HG03097 (cell line): ENCODE results near the gene GRK5.
A peak's percentile ranks its signal among the peaks of the same experiment; 100 is the strongest.

ENCODE experiments used
- ATAC-seq: cut with Tn5 transposase; IDR thresholded peaks from one replicate; pipeline ENCODE4 v1.9.1; 2021; ENCODE audit not compliant: unreplicated experiment, low FRiP score

The GRK5 gene

GRCh38 chr10:119197921-119198320 lies 9.4 kb upstream of the GRK5 start:
- ATAC-seq: no peak

- no peak for ATAC-seq
Measured at GRCh38 chr10:119198438-119198837, 8.9 kb upstream of the GRK5 start.

DNA sequence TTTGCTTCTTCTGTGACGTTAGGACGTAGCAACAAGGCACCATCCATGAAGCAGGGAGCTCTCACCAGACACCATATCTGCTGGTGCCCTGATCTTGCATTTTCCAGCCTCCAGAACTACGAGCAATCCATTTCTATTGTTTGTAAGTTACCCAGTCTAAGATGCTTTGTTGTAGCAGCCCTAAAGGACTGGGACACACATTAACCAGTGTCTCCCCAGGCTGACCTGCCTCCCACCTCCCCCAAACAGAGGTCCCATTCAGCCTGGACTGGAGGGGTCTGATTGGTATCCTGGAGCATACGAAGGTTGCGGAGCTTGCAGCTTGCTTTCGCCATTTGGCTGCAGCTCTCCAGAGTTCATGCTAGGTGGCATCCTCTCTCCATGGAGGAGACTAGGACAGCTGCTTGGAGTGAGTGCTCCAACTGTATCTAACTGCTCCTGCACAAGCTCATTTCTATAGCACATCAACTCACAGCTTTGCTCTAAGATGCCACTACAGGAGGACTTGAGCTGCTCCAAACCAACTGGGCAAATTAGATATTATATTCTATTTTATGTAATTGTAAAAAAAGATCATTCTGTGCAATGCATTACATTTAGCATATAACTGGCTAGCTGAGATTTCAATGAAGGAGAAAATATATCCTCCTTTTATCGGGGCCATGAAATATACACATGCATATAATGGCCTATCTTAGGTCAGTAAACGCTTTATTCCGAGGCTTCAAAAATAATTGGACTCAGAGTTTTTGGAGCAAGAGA lies 8.0 kb upstream of the GRK5 start:
- peak; percentile 65 for ATAC-seq

DNA sequence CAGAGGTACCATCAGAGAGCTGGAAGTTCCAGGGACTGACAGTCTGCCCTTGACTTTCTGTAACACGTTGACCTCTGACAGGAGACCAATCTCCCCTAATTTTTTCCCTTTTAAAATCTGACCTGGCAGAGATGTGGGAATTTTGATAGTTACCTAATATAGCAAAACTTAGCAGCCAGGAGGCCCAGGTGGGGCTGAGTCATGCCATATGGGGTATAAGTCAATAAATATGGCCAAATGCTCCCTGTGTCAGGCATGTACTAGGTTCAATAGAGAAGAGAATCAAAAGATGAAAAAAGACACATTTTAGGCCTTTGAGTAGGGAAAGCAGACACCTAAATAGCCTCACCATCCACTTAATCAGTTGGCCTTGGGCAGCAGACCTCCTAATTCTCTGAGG lies 6.1 kb upstream of the GRK5 start:
- ATAC-seq: no peak

- no peak for ATAC-seq
Measured at GRCh38 chr10:119203006-119203405, 4.4 kb upstream of the GRK5 start.

- ATAC-seq: peak; percentile 21
Measured at GRCh38 chr10:119205894-119206602, 1.3 kb upstream of the GRK5 start.

DNA sequence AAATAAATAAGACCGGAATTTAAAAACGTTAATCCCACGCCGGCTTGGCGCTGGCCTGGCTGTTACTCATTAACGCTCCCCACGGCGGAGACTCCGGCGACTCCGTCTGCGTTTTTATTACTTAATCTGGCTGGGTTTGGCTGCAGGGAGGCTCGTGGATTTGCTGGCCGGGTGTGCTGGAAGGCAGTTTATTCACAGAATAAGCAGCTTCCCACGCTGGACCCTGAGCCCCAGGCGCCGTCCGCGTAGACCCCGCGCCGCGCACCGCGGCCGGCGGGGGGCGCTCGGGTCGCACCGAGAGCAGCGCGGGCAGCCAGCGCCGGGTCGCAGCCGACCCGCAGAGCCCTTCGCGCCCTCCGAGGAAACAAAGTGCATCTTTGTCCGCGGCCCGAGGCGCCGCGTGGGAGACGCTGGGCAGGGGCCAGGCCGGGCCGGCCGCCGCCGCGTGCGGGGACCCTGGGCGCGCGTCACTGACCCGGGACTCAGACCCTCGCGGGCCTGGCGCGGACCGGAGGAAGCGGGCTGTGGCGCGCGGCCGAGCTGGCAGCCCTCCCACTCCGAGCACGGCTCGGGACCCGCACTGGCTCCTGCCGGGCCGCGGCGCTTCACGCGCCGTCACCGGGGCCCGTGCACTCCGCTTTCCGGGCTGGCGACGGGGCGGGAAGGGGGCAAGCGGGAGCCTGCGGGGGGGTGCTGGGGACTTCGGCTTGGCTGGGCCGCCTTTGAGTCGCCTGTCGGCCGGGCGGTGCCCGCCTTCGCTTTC lies 587 bp upstream of the GRK5 start:
- ATAC-seq: peak; percentile 42

- no peak for ATAC-seq
Measured at GRCh38 chr10:119207713-119208552, 562 bp downstream of the GRK5 start.

DNA sequence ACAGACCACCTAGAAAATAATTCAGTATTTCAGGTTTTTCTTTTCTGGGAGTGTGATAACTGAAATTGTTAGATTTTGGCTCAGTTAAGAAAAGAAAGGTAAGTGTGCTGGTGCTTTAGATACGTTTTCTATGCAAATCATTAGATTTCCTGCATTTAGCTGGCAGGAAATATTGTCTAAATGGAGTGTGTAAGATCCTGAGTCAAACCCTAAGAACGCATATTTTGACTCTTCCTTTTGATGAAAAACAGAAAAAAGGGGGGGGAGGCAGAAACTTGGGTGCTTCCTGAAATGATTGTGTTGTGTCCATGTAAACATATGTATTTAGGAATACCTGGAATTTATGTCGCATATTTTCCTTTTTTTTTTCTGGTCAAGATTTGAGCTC lies 1.2 kb downstream of the GRK5 start:
- ATAC-seq: no peak

DNA sequence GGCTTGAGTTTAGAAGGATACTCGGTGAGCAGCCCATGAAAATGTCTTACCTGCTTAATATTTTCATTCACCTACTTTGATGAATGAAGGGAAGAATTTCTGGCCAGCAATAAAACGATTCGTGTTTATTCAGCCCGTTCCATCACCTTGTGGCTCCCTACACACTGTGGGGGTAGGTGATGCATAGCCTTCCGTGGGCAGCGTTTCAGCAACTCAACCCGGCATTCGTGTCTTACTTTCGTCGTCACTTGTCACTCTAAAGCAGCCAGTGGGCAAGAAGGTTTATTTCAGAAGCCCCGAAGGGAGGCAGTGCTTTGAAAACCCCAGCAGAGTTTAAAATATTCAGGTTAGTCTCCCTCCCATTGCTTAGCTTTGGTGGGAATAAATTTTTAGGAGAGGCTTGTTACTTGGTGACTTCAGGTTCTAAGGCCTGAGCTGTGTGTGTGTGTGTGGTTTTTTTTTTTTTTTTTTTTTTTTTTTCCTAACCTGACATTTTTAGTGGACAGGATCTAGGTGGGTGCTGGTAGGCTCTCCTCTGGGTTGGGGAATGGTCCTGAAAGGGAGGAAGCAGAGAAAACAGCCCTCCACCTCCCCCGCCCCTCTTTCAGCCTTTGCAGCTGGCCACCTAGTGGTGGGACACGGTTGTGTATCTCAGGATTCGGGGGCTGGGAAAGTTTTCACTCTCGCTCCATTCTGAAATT lies 1.8 kb downstream of the GRK5 start:
- ATAC-seq: no peak

DNA sequence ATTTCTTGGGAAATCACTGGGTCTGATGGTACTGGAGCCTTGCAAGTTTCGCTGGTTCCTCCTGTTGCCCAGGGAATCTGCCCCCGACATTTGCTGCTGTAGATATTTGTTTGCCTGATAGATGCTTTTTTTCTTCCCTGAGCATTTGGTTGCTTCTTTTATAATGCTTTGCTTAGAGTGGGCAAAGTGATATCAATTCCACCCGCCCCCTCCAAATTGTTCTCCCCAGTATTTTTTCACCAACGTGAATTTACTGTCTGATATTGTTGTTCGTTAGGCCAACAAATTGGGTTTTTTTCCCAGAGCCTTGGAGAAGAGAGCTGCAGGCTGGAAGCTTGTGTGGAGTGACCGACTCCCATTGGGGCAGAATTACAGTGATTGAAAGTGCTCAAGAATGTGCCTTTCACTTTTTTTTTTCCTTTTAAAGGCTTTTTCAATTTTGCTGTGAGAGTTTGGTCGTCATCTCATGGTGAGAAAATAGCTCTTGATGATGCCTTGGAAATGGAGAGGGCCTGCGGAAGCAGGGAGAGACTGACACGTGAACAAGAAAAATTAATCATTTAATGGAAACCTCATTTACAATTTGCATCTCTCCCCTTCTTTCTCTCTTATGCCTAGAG lies 2.5 kb downstream of the GRK5 start:
- ATAC-seq: no peak

- no peak for ATAC-seq
Measured at GRCh38 chr10:119210633-119211032, 3.3 kb downstream of the GRK5 start.

DNA sequence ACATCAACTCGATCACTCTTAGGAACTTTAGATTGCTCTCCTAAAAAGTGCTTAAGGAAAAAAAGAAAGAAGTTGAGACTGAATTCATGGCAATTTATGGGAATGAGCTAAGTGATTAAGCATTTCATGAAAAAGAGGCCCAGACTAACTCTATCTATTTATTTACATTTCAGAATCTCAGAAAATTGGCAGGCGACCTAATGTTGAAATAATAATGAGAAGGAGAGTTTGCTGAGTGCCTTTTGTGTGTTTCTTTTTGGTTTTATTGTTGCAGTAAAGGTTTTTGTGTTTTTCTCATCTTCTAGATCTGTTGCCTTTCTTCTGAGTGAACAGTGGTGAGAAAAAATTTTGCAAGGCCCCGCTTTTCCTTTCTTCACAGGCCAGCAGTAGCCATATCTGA lies 3.8 kb downstream of the GRK5 start:
- no peak for ATAC-seq

DNA sequence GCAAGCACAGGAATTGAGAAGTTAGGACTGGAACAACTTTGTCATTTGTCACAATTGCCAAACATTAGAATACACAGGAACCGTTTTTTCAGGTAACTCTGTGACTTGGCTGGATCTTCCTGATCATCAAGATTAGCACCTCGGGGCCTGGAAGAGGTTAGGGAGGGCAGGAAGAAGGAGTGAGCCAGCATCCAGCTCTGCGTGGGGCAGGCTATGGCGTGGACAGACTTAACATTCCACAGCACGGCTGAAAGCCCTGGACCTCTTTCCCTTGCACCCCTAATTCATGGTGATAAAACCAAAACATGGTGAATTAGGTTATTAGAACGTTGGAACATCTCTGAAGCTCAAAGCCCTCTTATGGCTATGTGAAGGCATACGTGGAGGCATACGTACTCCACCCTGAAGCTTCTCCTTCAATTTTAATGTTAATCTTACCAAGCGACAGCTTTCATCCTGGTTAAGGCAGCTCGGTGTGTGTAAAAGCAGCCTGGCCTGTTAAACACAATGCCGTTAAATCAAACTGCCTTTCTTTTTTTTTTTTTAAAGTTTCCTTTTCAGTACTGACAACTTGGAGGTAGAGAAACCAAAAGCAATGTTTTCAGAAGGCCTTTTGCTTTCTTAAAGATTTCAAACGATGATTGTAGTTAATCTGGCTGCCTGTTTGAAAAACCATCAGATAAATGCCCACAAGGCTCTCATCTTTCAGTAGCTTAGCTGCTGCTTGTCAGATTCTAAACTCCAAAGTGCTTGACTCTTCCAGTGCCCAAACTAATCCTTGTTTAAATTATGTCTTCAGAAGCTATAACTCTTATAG lies 4.5 kb downstream of the GRK5 start:
- no peak for ATAC-seq

DNA sequence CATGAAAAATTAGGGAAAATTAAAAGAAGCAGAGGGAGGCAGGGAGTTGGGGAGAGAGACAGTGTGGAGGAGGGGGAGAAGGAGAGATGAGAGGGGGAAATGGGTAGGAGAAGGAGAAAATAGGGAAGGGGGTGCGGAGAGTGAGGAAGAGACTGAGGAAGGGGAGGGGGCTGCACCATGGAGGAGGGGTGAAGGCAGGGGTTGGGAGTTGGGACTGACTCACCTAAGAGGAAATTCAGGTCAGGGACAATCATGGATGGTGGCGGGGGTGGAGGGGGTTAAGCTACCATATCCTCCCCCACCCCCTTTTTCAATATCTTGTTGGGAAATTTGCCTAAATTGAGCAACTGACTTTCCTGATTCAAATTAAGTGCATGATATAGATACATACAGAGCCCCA lies 8.0 kb downstream of the GRK5 start:
- ATAC-seq: no peak

GRCh38 chr10:119216127-119216526 lies 8.8 kb downstream of the GRK5 start:
- no peak for ATAC-seq

- ATAC-seq: no peak
Measured at GRCh38 chr10:119217401-119217800, 10.0 kb downstream of the GRK5 start.

GRCh38 chr10:119217991-119218490 lies 10.7 kb downstream of the GRK5 start:
- no peak for ATAC-seq

GRCh38 chr10:119219871-119220270 lies 12.5 kb downstream of the GRK5 start:
- no peak for ATAC-seq
